Skin epidermis (tissue), 12 donors: Measurements from ENCODE around the gene PCDHGA2.
"Not testable (repeated sequence)": the region's sequence is repeated elsewhere in the genome, so short reads cannot be mapped to it uniquely, and the experiment has no call there.

Experiments
- H3K27ac ChIP-seq, 21 experiments: fragments of 200-600 bp; sonication (generic) in 11 of 21; one replicate each; pipeline ENCODE4 v1.5.0; 2020; ENCODE audit warnings: mild to moderate bottlenecking in 3 of 21, inconsistent platforms in 2 of 21, moderate library complexity in 2 of 21
- H3K4me3 ChIP-seq, 7 experiments: fragments of 200-600 bp; sonication (generic) in 2 of 7; one replicate each; pipeline ENCODE4 v1.5.0; 2020; ENCODE audit warnings: inconsistent platforms in 2 of 7, mild to moderate bottlenecking in 2 of 7, moderate library complexity in 1 of 7

The PCDHGA2 gene

DNA sequence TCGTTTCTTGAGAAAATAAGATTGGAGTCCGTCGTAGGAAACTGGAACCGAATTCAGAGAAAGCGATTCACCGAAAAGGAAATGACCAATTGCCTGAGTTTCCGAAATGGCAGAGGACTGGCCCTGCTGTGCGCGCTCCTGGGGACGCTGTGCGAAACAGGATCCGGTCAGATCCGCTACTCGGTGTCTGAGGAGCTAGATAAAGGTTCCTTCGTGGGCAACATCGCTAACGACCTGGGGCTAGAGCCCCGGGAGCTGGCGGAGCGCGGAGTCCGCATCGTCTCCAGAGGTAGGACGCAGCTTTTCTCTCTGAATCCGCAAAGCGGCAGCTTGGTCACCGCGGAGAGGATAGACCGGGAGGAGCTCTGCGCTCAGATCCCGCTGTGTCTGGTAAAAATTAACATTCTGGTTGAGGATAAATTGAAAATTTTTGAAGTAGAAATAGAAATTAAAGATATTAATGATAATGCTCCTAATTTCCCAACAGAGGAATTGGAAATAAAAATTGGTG is 5.4 kb downstream of the PCDHGA2 start:
- no peak overlapping the region for H3K27ac ChIP-seq
- no peak overlapping the region for H3K4me3 ChIP-seq

DNA sequence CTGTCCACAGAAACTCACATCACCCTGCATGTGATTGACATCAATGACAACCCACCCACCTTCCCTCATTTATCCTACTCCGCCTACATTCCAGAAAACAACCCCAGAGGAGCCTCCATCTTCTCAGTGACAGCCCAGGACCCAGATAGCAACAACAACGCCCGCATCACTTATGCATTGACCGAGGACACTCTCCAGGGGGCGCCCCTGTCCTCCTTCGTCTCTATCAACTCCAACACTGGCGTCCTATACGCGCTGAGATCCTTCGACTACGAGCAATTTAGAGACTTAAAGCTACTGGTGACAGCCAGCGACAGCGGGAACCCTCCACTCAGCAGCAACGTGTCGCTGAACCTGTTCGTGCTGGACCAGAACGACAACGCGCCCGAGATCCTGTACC is 6.8 kb downstream of the PCDHGA2 start:
- no peak overlapping the region for H3K27ac ChIP-seq
- H3K4me3 ChIP-seq = no peak overlapping the region

DNA sequence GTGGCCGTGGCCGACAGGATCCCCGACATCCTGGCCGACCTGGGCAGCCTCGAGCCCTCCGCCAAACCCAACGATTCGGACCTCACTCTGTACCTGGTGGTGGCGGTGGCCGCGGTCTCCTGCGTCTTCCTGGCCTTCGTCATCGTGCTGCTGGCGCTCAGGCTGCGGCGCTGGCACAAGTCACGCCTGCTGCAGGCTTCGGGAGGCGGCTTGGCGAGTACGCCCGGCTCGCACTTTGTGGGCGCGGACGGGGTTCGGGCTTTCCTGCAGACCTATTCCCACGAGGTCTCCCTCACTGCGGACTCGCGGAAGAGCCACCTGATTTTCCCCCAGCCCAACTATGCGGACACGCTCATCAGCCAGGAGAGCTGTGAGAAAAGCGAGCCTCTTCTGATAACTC is 7.5 kb downstream of the PCDHGA2 start:
- not testable (repeated sequence) for H3K27ac ChIP-seq, H3K4me3 ChIP-seq

DNA sequence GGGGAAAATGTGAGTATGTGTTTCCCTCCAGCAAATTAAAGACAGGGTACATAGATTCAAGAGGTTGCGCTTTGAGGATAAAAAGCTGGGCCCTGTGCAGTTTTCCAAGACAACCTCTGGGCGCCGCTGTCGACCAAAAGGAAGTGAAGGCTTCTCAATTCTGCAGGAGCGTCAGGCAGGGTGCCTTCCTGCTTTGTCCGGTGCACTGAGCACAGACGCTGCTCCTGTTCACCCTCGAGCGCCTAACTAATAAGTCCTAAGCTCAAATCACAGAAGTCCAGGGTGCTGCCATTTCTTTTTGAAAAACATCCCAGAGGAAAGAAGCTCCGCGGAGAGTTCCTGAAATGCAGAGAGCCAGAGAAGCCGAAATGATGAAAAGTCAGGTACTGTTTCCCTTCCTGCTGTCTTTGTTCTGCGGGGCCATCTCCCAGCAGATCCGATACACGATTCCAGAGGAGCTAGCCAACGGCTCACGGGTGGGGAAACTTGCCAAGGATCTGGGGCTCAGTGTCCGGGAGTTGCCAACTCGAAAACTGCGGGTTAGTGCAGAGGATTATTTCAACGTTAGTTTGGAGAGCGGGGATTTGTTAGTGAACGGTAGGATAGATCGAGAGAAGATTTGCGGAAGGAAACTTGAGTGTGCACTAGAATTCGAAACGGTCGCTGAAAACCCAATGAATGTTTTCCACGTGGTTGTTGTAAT is 11.5 kb downstream of the PCDHGA2 start, which contains the start of gene PCDHGB1:
TSS of gene PCDHGB1 (plus strand) at position 183 of the 703 bp plus-strand sequence. CDS start at position 345, 162 bp downstream.
- Histone ChIP-seq H3K27ac (no peak within 1 kb of the TSS), H3K4me3 (no peak within 1 kb of the TSS)

DNA sequence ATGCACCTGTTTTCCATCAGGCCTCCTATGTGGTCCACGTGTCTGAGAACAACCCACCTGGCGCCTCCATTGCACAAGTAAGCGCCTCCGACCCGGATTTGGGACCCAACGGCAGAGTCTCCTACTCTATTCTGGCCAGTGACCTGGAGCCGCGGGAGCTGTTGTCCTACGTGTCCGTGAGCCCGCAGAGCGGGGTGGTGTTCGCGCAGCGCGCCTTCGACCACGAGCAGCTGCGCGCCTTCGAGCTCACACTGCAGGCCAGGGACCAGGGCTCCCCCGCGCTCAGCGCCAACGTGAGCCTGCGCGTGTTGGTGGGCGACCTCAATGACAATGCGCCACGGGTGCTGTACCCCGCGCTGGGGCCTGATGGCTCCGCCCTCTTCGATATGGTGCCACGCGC is 13.0 kb downstream of the PCDHGA2 start:
- Histone ChIP-seq H3K4me3 (no peak overlapping the region), H3K27ac (no peak overlapping the region)

DNA sequence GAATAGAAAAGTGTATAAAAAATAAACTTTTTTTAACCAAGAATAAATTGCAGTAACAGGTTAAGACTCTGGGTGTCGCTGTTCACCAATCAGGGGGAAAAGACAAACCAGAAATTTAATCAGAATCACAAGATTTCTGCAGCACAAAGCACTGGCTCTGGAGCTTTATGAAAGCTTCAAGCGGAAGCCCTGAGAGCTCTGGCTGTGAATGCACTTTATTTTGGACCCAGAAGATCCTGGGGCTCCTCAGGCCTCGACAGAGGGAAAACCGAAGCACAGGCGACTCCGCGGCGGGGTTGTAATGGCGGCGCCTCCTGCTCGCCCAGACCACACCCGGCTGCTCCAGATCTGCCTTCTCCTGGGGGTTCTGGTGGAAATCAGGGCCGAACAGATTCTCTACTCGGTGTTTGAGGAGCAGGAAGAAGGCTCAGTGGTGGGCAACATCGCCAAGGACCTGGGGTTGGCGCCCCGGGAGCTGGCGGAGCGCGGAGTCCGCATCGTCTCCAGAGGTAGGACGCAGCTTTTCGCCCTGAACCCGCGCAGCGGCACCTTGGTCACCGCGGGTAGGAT is 16.4 kb downstream of the PCDHGA2 start, which contains the start of gene PCDHGA4:
TSS of gene PCDHGA4 (plus strand) at position 122 of the 570 bp plus-strand sequence. CDS start at position 209, 87 bp downstream.
- H3K27ac ChIP-seq = no peak within 1 kb of the TSS
- no peak within 1 kb of the TSS for H3K4me3 ChIP-seq

DNA sequence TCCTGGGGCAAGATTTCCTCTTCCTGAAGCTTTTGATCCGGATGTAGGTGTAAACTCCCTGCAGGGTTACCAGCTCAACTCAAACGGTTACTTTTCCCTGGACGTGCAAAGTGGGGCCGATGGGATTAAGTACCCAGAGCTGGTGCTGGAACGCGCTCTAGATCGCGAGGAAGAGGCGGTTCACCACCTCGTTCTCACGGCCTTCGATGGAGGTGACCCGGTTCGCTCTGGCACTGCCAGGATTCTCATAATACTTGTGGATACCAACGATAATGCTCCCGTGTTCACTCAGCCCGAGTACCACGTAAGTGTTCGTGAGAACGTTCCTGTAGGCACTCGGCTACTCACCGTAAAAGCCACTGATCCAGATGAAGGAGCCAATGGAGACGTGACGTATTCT is 17.1 kb downstream of the PCDHGA2 start:
- no peak overlapping the region for H3K27ac ChIP-seq
- no peak overlapping the region for H3K4me3 ChIP-seq

DNA sequence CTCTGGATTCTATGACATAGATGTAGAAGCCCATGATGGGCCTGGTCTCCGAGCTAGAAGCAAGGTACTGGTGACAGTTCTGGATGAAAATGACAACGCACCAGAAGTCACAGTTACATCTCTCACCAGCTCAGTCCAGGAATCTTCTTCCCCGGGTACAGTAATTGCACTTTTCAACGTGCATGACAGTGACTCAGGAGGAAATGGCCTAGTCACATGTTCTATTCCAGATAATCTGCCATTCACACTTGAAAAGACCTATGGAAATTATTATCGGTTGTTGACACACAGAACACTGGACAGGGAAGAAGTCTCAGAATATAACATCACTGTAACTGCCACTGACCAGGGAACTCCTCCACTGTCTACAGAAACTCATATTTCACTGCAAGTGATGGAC is 17.6 kb downstream of the PCDHGA2 start:
- Histone ChIP-seq H3K4me3 (no peak overlapping the region), H3K27ac (no peak overlapping the region)

DNA sequence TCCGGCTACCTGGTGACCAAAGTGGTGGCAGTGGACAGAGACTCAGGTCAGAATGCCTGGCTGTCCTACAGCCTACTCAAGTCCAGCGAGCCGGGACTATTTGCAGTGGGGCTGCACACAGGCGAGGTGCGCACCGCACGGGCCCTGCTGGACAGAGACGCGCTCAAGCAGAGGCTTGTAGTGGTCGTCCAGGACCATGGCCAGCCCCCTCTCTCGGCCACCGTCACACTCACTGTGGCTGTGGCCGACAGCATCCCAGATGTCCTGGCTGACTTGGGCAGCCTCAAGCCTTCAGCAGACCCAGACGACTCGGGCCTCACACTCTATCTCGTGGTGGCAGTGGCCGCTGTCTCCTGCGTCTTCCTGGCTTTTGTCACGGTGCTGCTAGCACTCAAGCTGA is 18.4 kb downstream of the PCDHGA2 start:
- H3K4me3 ChIP-seq = no peak overlapping the region

DNA sequence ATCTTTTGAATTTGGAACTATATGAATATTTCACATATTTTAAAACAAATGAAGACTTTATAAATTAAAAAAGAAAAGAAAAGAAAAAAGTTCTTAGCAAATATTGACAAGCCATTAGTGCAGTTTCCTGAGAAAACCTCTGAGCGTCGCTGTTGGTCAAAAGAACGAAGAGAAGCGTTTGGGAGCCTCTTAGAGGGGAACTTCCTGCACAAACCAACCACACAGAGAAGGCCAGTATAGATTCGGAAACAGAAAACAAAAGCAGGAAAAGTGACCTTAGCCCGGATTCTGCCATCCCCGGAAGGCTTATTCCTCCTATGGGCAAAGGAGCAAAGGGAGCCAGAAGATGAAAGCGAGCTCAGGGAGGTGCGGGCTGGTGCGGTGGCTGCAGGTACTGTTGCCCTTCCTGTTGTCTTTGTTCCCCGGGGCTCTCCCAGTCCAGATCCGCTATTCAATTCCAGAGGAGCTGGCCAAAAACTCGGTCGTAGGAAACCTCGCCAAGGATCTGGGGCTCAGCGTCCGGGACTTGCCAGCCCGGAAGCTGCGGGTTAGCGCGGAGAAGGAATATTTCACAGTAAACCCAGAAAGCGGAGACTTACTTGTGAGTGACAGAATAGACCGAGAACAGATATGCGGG is 21.3 kb downstream of the PCDHGA2 start, which contains the start of gene PCDHGB2:
TSS of gene PCDHGB2 (plus strand) at position 205 of the 637 bp plus-strand sequence. CDS start at position 347, 142 bp downstream.
- Histone ChIP-seq H3K27ac (no peak within 1 kb of the TSS), H3K4me3 (peak within 1 kb of the TSS in 4 of 7 experiments; percentile 9 to 24 (median 16))

More for the DNA sequence above, 18.4 kb downstream of the PCDHGA2 start:
- H3K27ac ChIP-seq = no peak overlapping the region

DNA sequence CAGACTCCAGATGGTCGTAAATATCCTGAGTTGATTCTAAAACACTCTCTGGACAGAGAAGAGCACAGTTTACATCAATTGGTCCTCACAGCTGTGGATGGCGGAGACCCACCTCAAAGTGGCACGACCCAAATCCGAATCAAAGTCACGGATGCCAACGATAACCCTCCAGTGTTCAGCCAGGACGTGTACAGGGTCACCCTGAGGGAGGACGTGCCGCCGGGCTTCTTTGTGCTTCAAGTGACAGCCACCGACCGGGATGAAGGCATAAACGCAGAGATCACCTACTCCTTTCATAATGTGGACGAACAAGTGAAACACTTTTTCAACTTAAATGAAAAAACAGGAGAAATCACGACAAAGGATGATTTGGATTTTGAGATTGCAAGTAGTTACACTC is 22.1 kb downstream of the PCDHGA2 start:
- H3K27ac ChIP-seq = no peak overlapping the region
- H3K4me3 ChIP-seq = no peak overlapping the region

DNA sequence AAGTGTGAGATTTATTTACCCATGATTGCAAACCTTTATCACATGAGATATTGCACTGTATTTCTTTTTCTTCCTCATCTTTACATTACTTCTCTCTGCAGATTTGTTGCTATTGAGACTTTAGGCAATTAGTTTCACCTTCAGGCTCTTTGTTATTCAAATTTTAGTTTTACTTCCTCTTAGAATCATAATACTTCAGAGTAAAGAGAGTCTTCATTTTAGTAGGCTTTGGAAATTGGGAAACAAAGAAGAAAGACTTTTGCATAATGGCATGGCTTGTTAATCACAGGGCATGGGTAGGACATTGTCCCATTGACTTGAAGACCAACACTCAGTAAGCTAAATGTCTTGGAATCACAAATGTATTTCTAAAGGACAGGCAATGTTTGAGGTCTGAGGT is 24.2 kb downstream of the PCDHGA2 start:
- Histone ChIP-seq H3K27ac (no peak overlapping the region), H3K4me3 (no peak overlapping the region)

DNA sequence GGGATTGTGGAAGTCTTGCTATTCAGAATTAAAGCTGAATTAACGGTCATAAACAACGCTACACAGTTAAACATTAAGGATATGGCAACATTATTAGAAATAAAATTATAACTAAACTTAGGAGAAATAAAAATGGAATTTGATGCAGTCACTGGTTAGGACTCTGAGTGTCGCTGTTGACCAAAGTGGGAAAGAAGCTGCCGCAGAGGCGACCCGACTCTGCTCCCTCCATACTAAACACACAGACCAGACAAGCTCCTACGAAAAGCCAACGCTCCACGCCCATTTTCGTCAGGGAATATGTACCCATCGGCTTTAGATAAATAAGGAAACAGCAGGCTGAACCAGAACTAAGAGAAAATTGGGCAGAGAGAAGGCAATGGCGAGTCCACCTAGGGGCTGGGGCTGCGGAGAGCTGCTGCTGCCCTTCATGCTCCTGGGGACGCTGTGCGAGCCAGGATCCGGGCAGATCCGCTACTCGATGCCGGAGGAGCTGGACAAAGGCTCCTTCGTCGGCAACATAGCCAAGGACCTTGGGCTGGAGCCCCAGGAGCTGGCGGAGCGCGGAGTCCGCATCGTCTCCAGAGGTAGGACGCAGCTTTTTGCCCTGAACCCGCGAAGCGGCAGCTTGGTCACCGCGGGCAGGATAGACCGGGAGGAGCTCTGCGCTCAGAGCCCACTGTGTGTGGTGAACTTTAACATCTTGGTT is 25.5 kb downstream of the PCDHGA2 start, which contains the start of gene PCDHGA5:
TSS of gene PCDHGA5 (plus strand) at position 211 of the 709 bp plus-strand sequence. CDS start at position 380, 169 bp downstream.
- Histone ChIP-seq H3K27ac (no peak within 1 kb of the TSS), H3K4me3 (no peak within 1 kb of the TSS)

DNA sequence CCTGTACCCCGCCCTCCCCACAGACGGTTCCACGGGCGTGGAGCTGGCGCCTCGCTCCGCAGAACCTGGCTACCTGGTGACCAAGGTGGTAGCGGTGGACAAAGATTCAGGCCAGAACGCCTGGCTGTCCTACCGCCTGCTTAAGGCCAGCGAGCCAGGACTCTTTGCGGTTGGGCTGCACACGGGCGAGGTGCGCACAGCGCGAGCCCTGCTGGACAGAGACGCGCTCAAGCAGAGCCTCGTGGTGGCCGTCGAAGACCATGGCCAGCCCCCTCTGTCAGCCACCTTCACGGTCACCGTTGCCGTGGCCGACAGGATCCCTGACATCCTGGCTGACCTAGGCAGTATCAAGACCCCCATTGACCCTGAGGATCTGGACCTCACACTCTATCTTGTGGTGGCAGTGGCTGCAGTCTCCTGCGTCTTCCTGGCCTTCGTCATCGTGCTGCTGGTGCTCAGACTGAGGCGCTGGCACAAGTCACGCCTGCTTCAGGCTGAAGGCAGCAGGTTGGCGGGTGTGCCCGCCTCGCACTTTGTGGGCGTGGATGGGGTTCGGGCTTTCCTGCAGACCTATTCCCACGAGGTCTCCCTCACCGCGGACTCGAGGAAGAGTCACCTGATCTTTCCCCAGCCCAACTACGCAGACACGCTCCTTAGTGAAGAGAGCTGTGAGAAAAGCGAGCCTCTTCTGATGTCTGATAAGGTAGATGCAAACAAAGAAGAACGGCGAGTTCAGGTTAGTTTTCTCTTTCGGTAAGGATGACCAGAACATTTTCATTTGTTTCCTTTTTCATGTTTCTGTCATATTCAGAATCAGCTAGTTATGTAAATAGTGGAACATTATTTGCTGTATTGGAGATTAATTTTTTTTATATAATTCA is 27.7 kb downstream of the PCDHGA2 start:
- Histone ChIP-seq H3K27ac (no peak overlapping the region), H3K4me3 (no peak overlapping the region)

DNA sequence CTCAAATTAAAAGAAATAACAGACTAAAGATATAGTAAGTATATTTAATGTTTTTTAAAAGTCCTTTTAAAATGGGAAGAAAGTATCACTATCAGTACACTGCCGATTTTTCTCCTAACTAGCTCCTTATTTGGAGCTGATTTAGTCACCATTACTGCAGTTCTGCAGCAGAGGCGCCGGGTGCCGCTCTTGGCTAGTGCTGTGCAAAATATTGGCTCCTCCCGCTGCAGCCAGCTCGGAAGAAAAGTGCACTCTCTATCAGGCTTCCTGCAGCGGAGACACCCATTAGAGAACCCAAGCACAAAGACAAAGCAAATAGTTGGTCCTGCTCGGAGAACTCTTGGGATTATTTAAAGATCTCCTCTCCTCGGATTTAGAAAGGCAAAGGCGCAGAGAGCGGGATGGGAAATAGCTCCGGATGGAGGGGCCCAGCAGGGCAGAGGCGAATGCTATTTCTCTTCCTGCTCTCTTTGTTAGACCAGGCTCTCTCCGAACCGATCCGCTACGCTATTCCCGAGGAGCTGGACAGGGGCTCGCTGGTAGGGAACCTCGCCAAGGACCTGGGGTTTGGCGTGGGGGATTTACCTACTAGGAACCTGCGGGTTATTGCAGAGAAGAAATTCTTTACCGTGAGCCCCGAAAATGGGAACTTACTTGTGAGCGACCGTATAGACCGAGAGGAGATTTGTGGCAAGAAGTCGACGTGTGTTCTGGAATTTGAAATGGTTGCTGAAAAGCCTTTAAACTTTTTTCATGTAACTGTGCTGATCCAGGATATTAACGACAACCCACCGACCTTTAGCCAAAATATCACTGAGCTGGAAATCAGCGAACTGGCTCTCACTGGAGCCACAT is 31.7 kb downstream of the PCDHGA2 start, which contains the start of gene PCDHGB3:
TSS of gene PCDHGB3 (plus strand) at position 249 of the 855 bp plus-strand sequence. CDS start at position 402, 153 bp downstream.
- Histone ChIP-seq H3K4me3 (peak within 1 kb of the TSS in 1 of 7 experiments; percentile 5), H3K27ac (no peak within 1 kb of the TSS)

DNA sequence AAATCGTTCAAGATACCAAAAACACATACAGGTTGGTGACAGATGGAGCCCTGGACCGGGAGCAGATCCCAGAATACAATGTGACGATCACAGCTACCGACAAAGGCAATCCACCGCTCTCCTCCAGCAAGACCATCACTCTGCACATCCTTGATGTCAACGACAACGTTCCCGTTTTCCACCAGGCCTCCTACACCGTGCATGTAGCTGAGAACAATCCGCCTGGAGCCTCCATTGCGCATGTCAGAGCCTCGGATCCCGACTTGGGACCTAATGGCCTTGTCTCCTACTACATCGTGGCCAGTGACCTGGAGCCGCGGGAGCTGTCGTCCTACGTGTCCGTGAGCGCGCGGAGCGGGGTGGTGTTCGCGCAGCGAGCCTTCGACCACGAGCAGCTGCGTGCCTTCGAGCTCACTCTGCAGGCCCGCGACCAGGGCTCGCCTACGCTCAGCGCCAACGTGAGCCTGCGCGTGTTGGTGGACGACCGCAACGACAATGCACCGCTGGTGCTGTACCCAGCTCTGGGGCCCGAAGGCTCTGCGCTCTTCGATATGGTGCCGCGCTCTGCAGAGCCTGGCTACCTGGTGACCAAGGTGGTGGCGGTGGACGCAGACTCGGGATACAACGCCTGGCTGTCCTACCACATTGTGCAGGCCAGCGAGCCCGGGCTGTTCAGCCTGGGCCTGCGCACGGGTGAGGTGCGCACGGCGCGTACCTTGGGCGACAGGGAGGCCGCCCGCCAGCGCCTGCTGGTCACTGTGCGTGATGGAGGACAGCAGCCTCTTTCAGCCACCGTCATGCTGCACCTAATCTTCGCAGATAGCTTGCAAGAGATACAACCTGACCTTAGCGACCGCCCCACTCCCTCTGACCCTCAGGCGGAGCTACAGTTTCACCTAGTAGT is 33.3 kb downstream of the PCDHGA2 start:
- Histone ChIP-seq H3K27ac (no peak overlapping the region), H3K4me3 (no peak overlapping the region)
